Keratinocyte (primary cell): Measurements from ENCODE around the gene KCNJ6. TPM values are rescaled to one million over a fixed set of nuclear protein-coding genes. Genes with fewer than 3 reads are reported as not detected.

Source experiments
- DNase-seq: peaks from one replicate; pipeline ENCODE4 v3.0.0-alpha.2; 2011; ENCODE audit warnings: low read depth, missing footprints, low spot score
- FAIRE-seq: peaks from 2 replicates; lab custom pipeline; 2011; peaks lifted over from hg19 to GRCh38; lab: Jason Lieb, UNC
- H2AFZ ChIP-seq: 2 replicates; pipeline ENCODE4 v1.6.0; 2012; ENCODE audit warnings: low read length, control low read depth, inconsistent platforms; ENCODE audit not compliant: control insufficient read depth
- H3K27ac ChIP-seq: 2 replicates; pipeline ENCODE4 v1.5.1; 2011; ENCODE audit warnings: low read length; ENCODE audit not compliant: control insufficient read depth, insufficient read depth
- H3K27me3 ChIP-seq: 3 replicates; pipeline ENCODE4 v1.6.0; 2011; ENCODE audit warnings: low read length; ENCODE audit not compliant: control insufficient read depth, insufficient read depth; ENCODE audit errors: extremely low read depth
- H3K36me3 ChIP-seq, 2 experiments: 2 replicates in 1 of 2; 3 replicates in 1 of 2; pipeline ENCODE4 v1.5.1; 2011; ENCODE audit warnings: low read length in 2 of 2, mild to moderate bottlenecking in 1 of 2; ENCODE audit not compliant: control insufficient read depth in 2 of 2, insufficient read depth in 2 of 2; ENCODE audit errors: extremely low read depth in 1 of 2
- H3K4me1 ChIP-seq: 3 replicates; pipeline ENCODE4 v1.5.1; 2011; ENCODE audit warnings: low read length; ENCODE audit not compliant: control insufficient read depth, insufficient read depth; ENCODE audit errors: extremely low read depth
- H3K4me2 ChIP-seq: 3 replicates; pipeline ENCODE4 v1.6.0; 2011; ENCODE audit warnings: low read depth, low read length; ENCODE audit not compliant: control insufficient read depth, insufficient read depth; ENCODE audit errors: extremely low read depth
- H3K4me3 ChIP-seq, 3 experiments: fragments of 200-600 bp in 1 of 3; sonication (generic) in 1 of 3; 2 replicates in 2 of 3; 3 replicates in 1 of 3; pipeline ENCODE4 v1.5.1; 2011 to 2016; ENCODE audit warnings: low read length in 3 of 3, mild to moderate bottlenecking in 3 of 3, control low read depth in 2 of 3, inconsistent platforms in 1 of 3, low read depth in 1 of 3, mixed read lengths in 1 of 3, mixed run types in 1 of 3, moderate library complexity in 1 of 3; ENCODE audit not compliant: control insufficient read depth in 2 of 3, insufficient read depth in 2 of 3; ENCODE audit errors: extremely low read depth in 1 of 3
- H3K79me2 ChIP-seq: 2 replicates; pipeline ENCODE4 v1.6.0; 2012; ENCODE audit warnings: low read length; ENCODE audit not compliant: control insufficient read depth, insufficient read depth
- H3K9ac ChIP-seq: 3 replicates; pipeline ENCODE4 v1.6.0; 2011; ENCODE audit warnings: low read length; ENCODE audit not compliant: control insufficient read depth, insufficient read depth; ENCODE audit errors: extremely low read depth
- H3K9me1 ChIP-seq: 3 replicates; pipeline ENCODE4 v1.6.0; 2011; ENCODE audit warnings: low read length; ENCODE audit not compliant: control insufficient read depth, insufficient read depth; ENCODE audit errors: extremely low read depth
- H3K9me3 ChIP-seq: 2 replicates; pipeline ENCODE4 v1.5.1; 2012; ENCODE audit warnings: low read depth, low read length; ENCODE audit not compliant: control insufficient read depth
- H4K20me1 ChIP-seq: 3 replicates; pipeline ENCODE4 v1.6.0; 2011; ENCODE audit warnings: low read length; ENCODE audit not compliant: control insufficient read depth, insufficient read depth; ENCODE audit errors: extremely low read depth
- EZH2 ChIP-seq: IDR thresholded peaks from one replicate; pipeline ENCODE4 v1.6.1; 2012; ENCODE audit warnings: inconsistent platforms, mild to moderate bottlenecking, low read length, moderate library complexity
- dilution Hi-C: fragments of 300-500 bp; cut with MboI; formaldehyde crosslinking; loops from one replicate; pipeline ENCODE4 v1.7.0; 2020; ENCODE audit warnings: low sequenced_read_pairs; ENCODE audit not compliant: extremely low pct_ligation_motif_present
- polyA plus RNA-seq, 5 experiments: library from polyadenylated mRNA; depleted of rRNA in 3 of 5; stranded (reverse) in 3 of 5; stranded (forward) in 1 of 5; unstranded in 1 of 5; fragments of >200 nt; gene quantifications; 1 replicate in 1 of 5; 2 replicates in 3 of 5; 3 replicates in 1 of 5; pipeline versions ENCODE4 v1.2.1 to v1.2.3, GENCODE V29; 2011 to 2012; ENCODE audit warnings: missing spikeins in 2 of 5, low read depth in 1 of 5, low replicate concordance in 1 of 5
- TF ChIP-seq, protein P1 (sequence below), 3 experiments: IDR thresholded peaks in 1 of 3; conservative IDR thresholded peaks in 1 of 3; optimal IDR thresholded peaks in 1 of 3; 2 replicates in 2 of 3; 3 replicates in 1 of 3; pipeline versions ENCODE3 to v1.5.1; 2011; ENCODE audit warnings: low read length in 3 of 3, mild to moderate bottlenecking in 3 of 3, moderate library complexity in 2 of 3, control low read depth in 1 of 3, inconsistent platforms in 1 of 3; ENCODE audit not compliant: insufficient read depth in 2 of 3; ENCODE audit errors: extremely low read depth in 1 of 3

KCNJ6 gene
- polyA plus RNA-seq, 1 donor (not counting 4 experiments of a cell fraction or from before 2014, with no cell fraction given) = not detected

DNA sequence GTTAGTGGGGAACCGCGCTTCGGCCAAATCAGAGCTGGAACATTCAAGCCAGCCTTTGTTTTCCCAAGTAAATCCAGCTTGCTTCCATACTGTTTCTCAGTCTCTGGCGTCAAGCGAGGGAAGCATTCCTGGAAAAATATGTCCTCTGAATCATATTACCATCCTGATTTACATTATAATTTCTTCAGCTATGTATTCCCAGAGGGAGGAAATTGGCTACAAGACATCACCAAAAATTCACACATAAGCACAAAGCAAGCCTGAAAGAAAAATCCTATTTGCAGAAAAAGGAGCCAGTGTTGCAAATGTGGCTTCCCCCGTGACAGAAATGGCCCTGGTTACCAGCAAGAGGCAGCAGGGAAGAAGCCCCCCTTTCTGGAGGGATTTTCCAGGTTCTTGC, 233.3 kb downstream of the KCNJ6 start:
- FAIRE-seq = no peak
- no peak overlapping the region for H2AFZ ChIP-seq

DNA sequence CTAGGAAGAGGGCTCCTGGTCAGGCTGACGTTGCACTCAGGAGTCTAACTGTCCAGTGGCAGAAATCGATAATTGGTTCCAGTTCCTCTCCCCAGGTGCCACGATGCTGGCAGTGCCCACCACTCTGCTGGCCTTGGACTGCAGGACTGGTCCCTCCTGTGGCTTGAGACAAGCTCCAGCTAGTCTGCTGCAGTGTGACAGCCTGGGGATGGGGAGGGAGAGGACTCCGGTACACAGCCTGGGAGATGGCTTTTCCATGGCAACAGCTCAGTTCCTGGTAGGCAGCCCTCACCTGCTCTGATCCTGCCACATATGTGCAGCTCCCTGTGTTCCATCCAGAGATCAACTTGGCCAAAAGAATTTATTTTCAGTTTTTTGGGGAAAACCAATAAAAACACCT, 239.3 kb downstream of the KCNJ6 start:
- Histone ChIP-seq H3K4me1 (no peaks in the 10 kb centered on the region), H3K27me3 (peaks cover 19% of the 10 kb centered on the region), H3K4me3 (no peak overlapping the region), H3K9ac (no peak overlapping the region), H4K20me1 (no peaks in the 10 kb centered on the region), H2AFZ (no peak overlapping the region), H3K9me1 (no peaks in the 10 kb centered on the region), H3K79me2 (no peaks in the 10 kb centered on the region), H3K9me3 (no peaks in the 10 kb centered on the region), H3K4me2 (no peak overlapping the region), H3K27ac (no peak overlapping the region), H3K36me3 (no peaks in the 10 kb centered on the region)
- DNase-seq = no peak
- dilution Hi-C loops = no loop called here
- no peak for FAIRE-seq
- TF ChIP-seq, protein P1, sequence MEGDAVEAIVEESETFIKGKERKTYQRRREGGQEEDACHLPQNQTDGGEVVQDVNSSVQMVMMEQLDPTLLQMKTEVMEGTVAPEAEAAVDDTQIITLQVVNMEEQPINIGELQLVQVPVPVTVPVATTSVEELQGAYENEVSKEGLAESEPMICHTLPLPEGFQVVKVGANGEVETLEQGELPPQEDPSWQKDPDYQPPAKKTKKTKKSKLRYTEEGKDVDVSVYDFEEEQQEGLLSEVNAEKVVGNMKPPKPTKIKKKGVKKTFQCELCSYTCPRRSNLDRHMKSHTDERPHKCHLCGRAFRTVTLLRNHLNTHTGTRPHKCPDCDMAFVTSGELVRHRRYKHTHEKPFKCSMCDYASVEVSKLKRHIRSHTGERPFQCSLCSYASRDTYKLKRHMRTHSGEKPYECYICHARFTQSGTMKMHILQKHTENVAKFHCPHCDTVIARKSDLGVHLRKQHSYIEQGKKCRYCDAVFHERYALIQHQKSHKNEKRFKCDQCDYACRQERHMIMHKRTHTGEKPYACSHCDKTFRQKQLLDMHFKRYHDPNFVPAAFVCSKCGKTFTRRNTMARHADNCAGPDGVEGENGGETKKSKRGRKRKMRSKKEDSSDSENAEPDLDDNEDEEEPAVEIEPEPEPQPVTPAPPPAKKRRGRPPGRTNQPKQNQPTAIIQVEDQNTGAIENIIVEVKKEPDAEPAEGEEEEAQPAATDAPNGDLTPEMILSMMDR (optimal IDR thresholded peaks at IDR 0.05 in 1 of 3, IDR thresholded peaks at IDR 0.05 in 1 of 3, conservative IDR thresholded peaks at IDR 0.05 in 1 of 3; ENCODE audit: extremely low read depth in 1 of 3, insufficient read depth in 2 of 3, low read length in 3 of 3) = no peak
- TF ChIP-seq EZH2 = no peak

More for the DNA sequence above, 233.3 kb downstream of the KCNJ6 start:
- Histone ChIP-seq H3K36me3 (no peaks in the 10 kb centered on the region), H4K20me1 (no peaks in the 10 kb centered on the region), H3K4me1 (peaks cover 7% of the 10 kb centered on the region), H3K9me1 (no peaks in the 10 kb centered on the region), H3K27ac (no peak overlapping the region), H3K9ac (no peak overlapping the region), H3K4me3 (no peak overlapping the region), H3K27me3 (peaks cover 5% of the 10 kb centered on the region), H3K9me3 (no peaks in the 10 kb centered on the region), H3K4me2 (no peak overlapping the region), H3K79me2 (no peaks in the 10 kb centered on the region)
- DNase-seq = no peak
- no peak for TF ChIP-seq EZH2
- TF ChIP-seq, protein P1 (optimal IDR thresholded peaks at IDR 0.05 in 1 of 3, IDR thresholded peaks at IDR 0.05 in 1 of 3, conservative IDR thresholded peaks at IDR 0.05 in 1 of 3; ENCODE audit: extremely low read depth in 1 of 3, insufficient read depth in 2 of 3, low read length in 3 of 3) = no peak
- dilution Hi-C loops = no loop called here
